Measurements from ENCODE around the gene GRIFIN.
A peak's percentile ranks its signal among the peaks of the same experiment; 100 is the strongest.

The GRIFIN gene

DNA sequence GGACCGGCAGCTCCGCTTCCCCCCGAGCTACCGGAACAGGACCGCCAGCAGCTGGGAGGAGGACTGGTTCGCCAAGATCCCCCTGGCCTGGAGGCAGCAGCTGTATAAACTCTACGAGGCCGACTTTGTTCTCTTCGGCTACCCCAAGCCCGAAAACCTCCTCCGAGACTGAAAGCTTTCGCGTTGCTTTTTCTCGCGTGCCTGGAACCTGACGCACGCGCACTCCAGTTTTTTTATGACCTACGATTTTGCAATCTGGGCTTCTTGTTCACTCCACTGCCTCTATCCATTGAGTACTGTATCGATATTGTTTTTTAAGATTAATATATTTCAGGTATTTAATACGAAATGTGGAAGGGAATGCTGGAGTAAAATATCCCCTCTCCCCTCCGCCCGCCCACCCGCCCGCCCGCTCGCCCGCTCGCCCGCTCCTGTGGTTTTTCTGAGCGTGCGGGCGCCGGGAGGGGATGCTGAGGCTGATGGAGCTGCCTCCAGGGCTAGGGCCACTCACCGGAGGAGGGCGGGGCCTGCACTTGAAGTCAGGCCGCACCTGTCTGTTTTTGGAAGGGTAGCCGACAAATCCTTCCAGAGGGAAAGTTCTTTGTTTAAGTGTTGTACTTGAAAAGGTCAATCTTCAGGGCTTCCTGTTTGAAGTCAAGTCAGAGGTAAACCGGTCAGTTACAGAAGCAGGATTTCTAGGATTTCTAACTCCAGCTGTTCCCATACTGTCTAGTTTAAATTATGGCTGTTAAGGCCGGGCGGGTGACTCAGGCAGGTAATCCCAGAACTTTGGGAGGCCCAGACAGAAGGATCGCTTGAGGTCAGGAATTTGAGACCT is 42.3 kb downstream of the GRIFIN start:
- no peak for DNase-seq (ENCODE audit: low read depth in 2 of 2)

DNA sequence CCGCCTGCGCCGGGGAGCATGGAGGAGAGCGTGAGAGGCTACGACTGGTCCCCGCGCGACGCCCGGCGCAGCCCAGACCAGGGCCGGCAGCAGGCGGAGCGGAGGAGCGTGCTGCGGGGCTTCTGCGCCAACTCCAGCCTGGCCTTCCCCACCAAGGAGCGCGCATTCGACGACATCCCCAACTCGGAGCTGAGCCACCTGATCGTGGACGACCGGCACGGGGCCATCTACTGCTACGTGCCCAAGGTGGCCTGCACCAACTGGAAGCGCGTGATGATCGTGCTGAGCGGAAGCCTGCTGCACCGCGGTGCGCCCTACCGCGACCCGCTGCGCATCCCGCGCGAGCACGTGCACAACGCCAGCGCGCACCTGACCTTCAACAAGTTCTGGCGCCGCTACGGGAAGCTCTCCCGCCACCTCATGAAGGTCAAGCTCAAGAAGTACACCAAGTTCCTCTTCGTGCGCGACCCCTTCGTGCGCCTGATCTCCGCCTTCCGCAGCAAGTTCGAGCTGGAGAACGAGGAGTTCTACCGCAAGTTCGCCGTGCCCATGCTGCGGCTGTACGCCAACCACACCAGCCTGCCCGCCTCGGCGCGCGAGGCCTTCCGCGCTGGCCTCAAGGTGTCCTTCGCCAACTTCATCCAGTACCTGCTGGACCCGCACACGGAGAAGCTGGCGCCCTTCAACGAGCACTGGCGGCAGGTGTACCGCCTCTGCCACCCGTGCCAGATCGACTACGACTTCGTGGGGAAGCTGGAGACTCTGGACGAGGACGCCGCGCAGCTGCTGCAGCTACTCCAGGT is 43.1 kb downstream of the GRIFIN start:
- no peak for DNase-seq (ENCODE audit: low read depth in 2 of 2)

DNA sequence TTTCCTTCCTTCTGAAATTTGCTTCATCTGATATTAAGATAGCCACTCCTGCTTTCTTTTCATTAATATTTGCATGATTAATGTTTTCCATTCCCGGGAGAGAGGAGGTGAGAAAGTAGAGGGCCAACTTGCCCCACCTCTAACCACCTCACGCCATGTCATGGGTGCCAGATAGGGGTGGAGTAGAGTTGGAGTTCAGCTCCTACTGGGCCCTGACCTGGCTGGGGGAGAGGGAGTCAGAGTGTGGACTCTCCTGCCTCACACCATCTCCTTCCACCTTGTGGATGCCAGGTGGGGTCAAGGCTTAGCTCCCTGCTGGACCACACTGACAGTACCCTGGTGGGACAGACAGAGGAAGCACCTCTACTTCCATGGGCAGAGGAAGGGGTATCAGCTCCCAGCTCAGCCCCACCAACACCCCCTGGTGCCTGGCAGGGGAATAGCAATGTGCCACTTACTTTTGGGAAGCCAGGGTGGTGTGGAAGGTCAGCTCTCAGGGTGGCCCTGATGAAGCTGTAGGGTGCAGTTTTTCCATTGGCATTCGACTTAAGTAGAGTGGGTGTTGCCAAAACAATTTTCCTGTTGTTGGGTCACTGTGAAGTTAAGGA is 44.8 kb downstream of the GRIFIN start:
- peak in 1 of 2 donors; percentile 22 for DNase-seq (ENCODE audit: low read depth in 2 of 2)

DNA sequence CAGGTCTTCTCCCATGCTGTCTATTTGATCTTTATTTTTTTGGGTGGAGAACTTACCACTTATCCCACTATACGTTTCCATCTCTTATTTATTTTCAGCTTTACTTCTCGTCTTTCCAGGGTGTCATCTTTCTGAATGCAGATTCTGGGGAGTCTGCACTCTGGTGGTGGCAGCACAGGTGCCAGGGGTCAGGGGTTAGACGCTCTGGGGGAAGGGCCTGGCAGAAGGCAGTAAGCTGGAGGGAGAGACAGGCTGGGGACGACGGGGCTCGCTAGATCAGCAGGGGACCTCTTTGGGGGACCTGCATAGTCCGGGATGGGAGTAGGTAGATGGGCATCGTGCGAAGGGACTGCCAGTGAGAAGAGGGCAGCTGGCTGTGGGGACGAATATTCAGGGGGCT is 50.4 kb downstream of the GRIFIN start:
- no peak for DNase-seq (ENCODE audit: low read depth in 2 of 2)
